Measurements from ENCODE around the gene GNB1.

DNA sequence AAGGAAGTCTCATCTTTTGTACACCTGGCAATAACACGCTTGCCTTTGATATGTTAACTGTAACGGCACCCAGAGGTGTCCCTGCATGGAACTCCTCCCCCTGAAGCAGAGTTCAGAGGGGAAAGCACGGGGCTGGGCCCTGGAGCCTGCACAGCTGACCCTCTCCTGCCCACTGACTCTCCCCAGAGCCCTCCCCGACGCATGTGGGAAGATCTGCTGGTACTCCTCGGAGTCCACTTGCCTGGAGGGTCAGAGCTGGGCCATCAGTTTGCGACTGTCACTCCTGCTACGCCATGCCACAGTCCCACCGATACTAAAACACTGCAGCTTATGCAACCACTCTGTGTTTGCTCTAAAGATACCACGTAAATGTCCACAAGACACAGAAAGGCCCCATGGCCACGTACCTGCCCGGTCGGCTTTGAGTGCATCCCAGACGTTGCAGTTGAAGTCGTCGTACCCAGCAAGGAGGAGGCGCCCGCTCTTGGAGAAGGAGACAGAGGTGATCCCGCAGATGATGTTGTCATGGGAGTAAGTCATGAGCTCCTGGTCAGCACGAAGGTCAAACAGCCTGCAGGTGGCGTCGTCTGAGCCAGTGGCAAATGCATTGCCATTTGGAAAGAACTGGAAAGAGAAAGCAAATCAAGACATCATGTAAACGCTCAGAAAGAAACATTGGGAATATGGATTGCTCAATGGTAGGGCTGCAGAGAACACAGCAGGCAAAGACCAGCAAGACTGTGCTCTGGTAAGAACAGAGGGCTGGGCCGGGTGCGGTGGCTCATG, 102.0 kb downstream of the GNB1 start:
- TF ChIP-seq POLR2A (IDR thresholded peaks at IDR 0.05; ENCODE audit: low read length) (no peak), GATA1 (IDR thresholded peaks at IDR 0.05; ENCODE audit: low read depth, low read length) (no peak)

All from erythroblast (primary cell).